ENCODE results near the gene RAD23A. TPM values are rescaled to one million over a fixed set of nuclear protein-coding genes. Genes with fewer than 3 reads are reported as not detected.

The RAD23A gene
- total RNA-seq, 1 donor from 2014 or later: 50.2 TPM

Other genes starting within 250 kb of the RAD23A start
- gene FBXW9, start 249.2 kb upstream of the RAD23A start, total RNA-seq: 10.4 and 13.1 TPM in 2 replicates
- gene TNPO2, start 221.9 kb upstream of the RAD23A start, total RNA-seq: 17.0 and 67.3 TPM in 2 replicates
- gene TRIR, start 211.2 kb upstream of the RAD23A start, total RNA-seq: 78.3 and 103 TPM in 2 replicates
- gene GET3, start 208.4 kb upstream of the RAD23A start, total RNA-seq: 74.4 and 121 TPM in 2 replicates
- gene BEST2, start 194.1 kb upstream of the RAD23A start, total RNA-seq: not detected in 2 replicates
- 19.6 and 30.8 TPM in 2 replicates for gene HOOK2, start 170.3 kb upstream of the RAD23A start, total RNA-seq
- 120 and 130 TPM in 2 replicates for gene JUNB, start 154.4 kb upstream of the RAD23A start, total RNA-seq
- 215 and 236 TPM in 2 replicates for gene PRDX2, start 144.1 kb upstream of the RAD23A start, total RNA-seq
- not detected in 2 replicates for gene THSD8, start 143.8 kb upstream of the RAD23A start, total RNA-seq
- gene RNASEH2A, start 139.3 kb upstream of the RAD23A start, total RNA-seq: 7.7 and 19.6 TPM in 2 replicates
- gene RTBDN, start 111.3 kb upstream of the RAD23A start, total RNA-seq: not detected in 2 replicates
- 0.20 and 0.52 TPM in 2 replicates for gene MAST1, start 107.3 kb upstream of the RAD23A start, total RNA-seq
- gene DNASE2, start 64.4 kb upstream of the RAD23A start, total RNA-seq: 18.5 and 34.9 TPM in 2 replicates
- not detected in 2 replicates for gene KLF1, start 58.7 kb upstream of the RAD23A start, total RNA-seq
- 23.4 and 36.5 TPM in 2 replicates for gene GCDH, start 54.7 kb upstream of the RAD23A start, total RNA-seq
- gene SYCE2, start 26.6 kb upstream of the RAD23A start, total RNA-seq: not detected in 2 replicates
- 66.3 and 71.8 TPM in 2 replicates for gene FARSA, start 12.2 kb upstream of the RAD23A start, total RNA-seq
- 962 and 1,180 TPM in 2 replicates for gene CALR, start 7.3 kb upstream of the RAD23A start, total RNA-seq
- 10.3 and 20.0 TPM in 2 replicates for gene GADD45GIP1, start 11.4 kb downstream of the RAD23A start, total RNA-seq
- gene DAND5, start 23.7 kb downstream of the RAD23A start, total RNA-seq: 0.05 TPM in 1 of 2 replicates, not detected in the other
- gene NFIX, start 49.6 kb downstream of the RAD23A start, total RNA-seq: 10.1 and 40.7 TPM in 2 replicates
- 0.20 and 1.7 TPM in 2 replicates for gene LYL1, start 157.0 kb downstream of the RAD23A start, total RNA-seq
- 30.0 and 32.8 TPM in 2 replicates for gene TRMT1, start 170.9 kb downstream of the RAD23A start, total RNA-seq
- 36.5 and 119 TPM in 2 replicates for gene NACC1, start 172.4 kb downstream of the RAD23A start, total RNA-seq
- gene STX10, start 204.5 kb downstream of the RAD23A start, total RNA-seq: 37.1 and 67.0 TPM in 2 replicates
- 15.6 and 27.9 TPM in 2 replicates for gene IER2, start 204.5 kb downstream of the RAD23A start, total RNA-seq

Data from renal cortical epithelial cell (primary cell).